CD8-positive, alpha-beta memory T cell (primary cell): ENCODE measurements around the gene GNB5. TPM values are rescaled to one million over a fixed set of nuclear protein-coding genes. Genes with fewer than 3 reads are reported as not detected.

Experiments
- CTCF ChIA-PET: fragments of 350-600 bp; sonication (Branson Sonifier 250); formaldehyde crosslinking; loops from one replicate; lab custom pipeline; 2021; ENCODE audit warnings: antibody characterized with exemption; lab: Charles Lee
- POLR2A ChIA-PET: fragments of 350-600 bp; sonication (Branson Sonifier 250); formaldehyde crosslinking; loops from one replicate; lab custom pipeline; 2021; ENCODE audit warnings: antibody characterized with exemption; lab: Charles Lee
- DNase-seq, 5 donors: peaks; one replicate each; pipeline versions ENCODE4 v3.0.0 to v3.0.0-alpha.2; 2020 to 2022; ENCODE audit warnings: mixed read lengths in 1 of 5
- H3K27ac ChIP-seq: one replicate; pipeline ENCODE4 v1.7.0; 2013; ENCODE audit warnings: low read depth, mild to moderate bottlenecking, low read length, moderate library complexity
- H3K27me3 ChIP-seq: 2 replicates; pipeline ENCODE4 v1.7.0; 2013; ENCODE audit warnings: low read length, mild to moderate bottlenecking; ENCODE audit not compliant: insufficient read depth, poor library complexity, severe bottlenecking
- H3K36me3 ChIP-seq: 2 replicates; pipeline ENCODE4 v1.7.0; 2013; ENCODE audit warnings: mild to moderate bottlenecking, low read length, moderate library complexity; ENCODE audit not compliant: insufficient read depth
- H3K4me1 ChIP-seq: 2 replicates; pipeline ENCODE4 v1.7.0; 2013; ENCODE audit warnings: mild to moderate bottlenecking, low read length, moderate library complexity; ENCODE audit not compliant: insufficient read depth
- H3K4me3 ChIP-seq: 2 replicates; pipeline ENCODE4 v1.7.0; 2013; ENCODE audit warnings: mild to moderate bottlenecking, low read length
- H3K9me3 ChIP-seq: 2 replicates; pipeline ENCODE4 v1.7.0; 2013; ENCODE audit warnings: mild to moderate bottlenecking, low read length
- H3K27ac Mint-ChIP-seq, 8 donors: one replicate each; pipeline ENCODE4 v1.8.0; 2020 to 2021; ENCODE audit warnings: mixed read lengths in 8 of 8, mild to moderate bottlenecking in 6 of 8, inconsistent platforms in 3 of 8, moderate library complexity in 3 of 8
- H3K27me3 Mint-ChIP-seq, 2 donors: one replicate each; pipeline ENCODE4 v1.8.0; 2020 to 2021; ENCODE audit warnings: mixed read lengths in 2 of 2, mild to moderate bottlenecking in 1 of 2, moderate library complexity in 1 of 2
- H3K36me3 Mint-ChIP-seq, 3 donors: one replicate each; pipeline ENCODE4 v1.8.0; 2020 to 2021; ENCODE audit warnings: mixed read lengths in 3 of 3, inconsistent platforms in 1 of 3, mild to moderate bottlenecking in 1 of 3
- H3K4me1 Mint-ChIP-seq, 3 donors: one replicate each; pipeline ENCODE4 v1.8.0; 2020 to 2021; ENCODE audit warnings: mixed read lengths in 3 of 3, inconsistent platforms in 1 of 3, mild to moderate bottlenecking in 1 of 3
- H3K4me3 Mint-ChIP-seq, 7 donors: one replicate each; pipeline ENCODE4 v1.8.0; 2020 to 2021; ENCODE audit warnings: mixed read lengths in 7 of 7, mild to moderate bottlenecking in 6 of 7, moderate library complexity in 4 of 7, inconsistent platforms in 2 of 7
- H3K9me3 Mint-ChIP-seq, 5 donors: one replicate each; pipeline ENCODE4 v1.8.0; 2020 to 2022; ENCODE audit warnings: mixed read lengths in 5 of 5, mild to moderate bottlenecking in 3 of 5, moderate library complexity in 2 of 5, inconsistent platforms in 1 of 5
- polyA plus RNA-seq: library from polyadenylated mRNA; unstranded; fragments of 300-500 nt; fragmentation: Illumina TruSeq; gene quantifications from one replicate; pipeline ENCODE4 v1.2.3, GENCODE V29; 2021
- total RNA-seq, 2 experiments: library from RNA; stranded (reverse); gene quantifications; one replicate each; pipeline ENCODE4 v1.2.3, GENCODE V29; 2021

GNB5 gene
- total and polyA plus RNA-seq, 3 experiments from 2014 or later: 19.2 to 46.0 (median 21.7) TPM

DNA sequence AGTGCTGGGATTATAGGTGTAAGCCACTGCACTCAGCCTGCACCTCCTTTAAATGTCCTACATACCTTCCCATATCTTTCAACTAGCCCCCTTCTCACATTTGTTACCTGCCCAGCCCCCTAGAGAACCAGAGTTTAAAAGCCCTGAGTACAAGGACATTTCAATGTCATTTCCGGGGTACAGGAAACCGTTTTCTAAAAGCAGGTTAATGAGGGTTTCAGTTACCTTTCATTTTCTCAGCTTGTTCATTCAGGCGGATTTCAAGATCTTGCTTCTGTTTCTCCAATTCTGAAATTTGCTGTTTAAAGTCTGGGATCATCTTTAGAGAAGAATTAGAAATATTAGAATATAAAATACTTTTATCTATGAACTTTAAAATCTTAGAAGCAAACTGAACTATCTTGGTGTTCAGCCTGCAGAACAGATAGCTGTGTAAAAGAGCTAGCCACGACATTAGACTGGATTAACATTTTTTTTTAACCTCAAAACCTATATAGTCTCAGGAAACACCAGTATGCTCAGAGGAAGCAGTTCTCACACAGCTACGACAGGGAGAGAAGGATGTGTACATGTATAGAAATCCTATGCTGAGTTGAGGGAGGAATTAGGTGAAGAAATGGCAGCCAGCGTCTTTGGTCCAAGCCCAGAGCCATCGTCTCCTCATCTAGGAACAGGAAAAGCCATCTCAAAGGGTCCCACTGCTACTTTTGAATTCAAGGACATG is 29.9 kb upstream of the GNB5 start:
- Mint-ChIP-seq H3K4me1 (peaks cover 21 to 39% (median 34%) of the 10 kb centered on the region in 3 donors), H3K4me3 (peak overlapping the region; percentile 83 to 94 (median 88)), H3K36me3 (peaks cover 0 to 6% (median 0%) of the 10 kb centered on the region in 3 donors), H3K27ac (peak overlapping the region; percentile 75 to 98 (median 93)), H3K27me3 (no peaks in the 10 kb centered on the region), H3K9me3 (no peaks in the 10 kb centered on the region)
- Histone ChIP-seq H3K27ac (peak overlapping the region; percentile 15), H3K4me3 (peak overlapping the region; percentile 49), H3K4me1 (peaks cover 24% of the 10 kb centered on the region), H3K27me3 (no peaks in the 10 kb centered on the region), H3K36me3 (no peaks in the 10 kb centered on the region), H3K9me3 (no peaks in the 10 kb centered on the region)
- POLR2A ChIA-PET: interaction anchor here (2.5 kb wide), 1 partner anchor 41 kb away, joined by 24 read pairs; no protein-coding TSS in a partner anchor
- CTCF ChIA-PET: interaction anchor here (1.0 to 2.3 kb wide), 5 partner anchors 12 to 58 kb away, joined by 3 to 13 read pairs (median 4); no protein-coding TSS in a partner anchor
- peak in 1 of 5 donors; percentile 15 for DNase-seq

DNA sequence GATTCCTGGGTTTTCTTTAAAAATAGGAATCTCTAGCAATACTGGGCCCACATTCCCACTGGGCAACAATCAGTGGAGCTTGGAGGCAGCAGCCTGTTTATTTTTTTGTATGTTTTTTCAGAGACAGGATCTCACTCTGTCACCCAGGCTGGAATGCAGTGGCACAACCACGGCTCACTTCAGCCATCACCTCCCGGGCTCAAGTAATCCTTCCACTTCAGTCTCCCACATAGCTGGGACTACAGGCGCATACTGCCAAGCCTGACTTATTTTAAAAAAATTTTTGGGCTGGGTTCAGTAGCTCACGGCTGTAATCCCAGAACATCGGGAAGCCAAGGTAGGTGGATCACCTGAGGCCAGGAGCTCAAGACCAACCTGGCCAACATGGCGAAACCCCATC is 29.1 kb upstream of the GNB5 start:
- POLR2A ChIA-PET: interaction anchor here (2.5 kb wide), 1 partner anchor 41 kb away, joined by 24 read pairs; no protein-coding TSS in a partner anchor
- H3K36me3 Mint-ChIP-seq: peaks cover 0 to 6% (median 0%) of the 10 kb centered on the region in 3 donors
- H3K36me3 ChIP-seq: no peaks in the 10 kb centered on the region
- CTCF ChIA-PET: interaction anchor here (0.7 to 2.3 kb wide), 4 partner anchors 11 to 57 kb away, joined by 3 to 13 read pairs (median 4); no protein-coding TSS in a partner anchor
- H3K4me1 ChIP-seq: peaks cover 24% of the 10 kb centered on the region
- H3K9me3 Mint-ChIP-seq: no peaks in the 10 kb centered on the region
- no peak overlapping the region for H3K4me3 Mint-ChIP-seq
- peaks cover 21 to 39% (median 34%) of the 10 kb centered on the region in 3 donors for H3K4me1 Mint-ChIP-seq
- H3K27ac ChIP-seq: no peak overlapping the region
- H3K4me3 ChIP-seq: no peak overlapping the region
- DNase-seq: no peak
- peak overlapping the region in 1 of 8 donors; percentile 95 for H3K27ac Mint-ChIP-seq
- H3K27me3 Mint-ChIP-seq: no peaks in the 10 kb centered on the region
- no peaks in the 10 kb centered on the region for H3K27me3 ChIP-seq
- H3K9me3 ChIP-seq: no peaks in the 10 kb centered on the region

DNA sequence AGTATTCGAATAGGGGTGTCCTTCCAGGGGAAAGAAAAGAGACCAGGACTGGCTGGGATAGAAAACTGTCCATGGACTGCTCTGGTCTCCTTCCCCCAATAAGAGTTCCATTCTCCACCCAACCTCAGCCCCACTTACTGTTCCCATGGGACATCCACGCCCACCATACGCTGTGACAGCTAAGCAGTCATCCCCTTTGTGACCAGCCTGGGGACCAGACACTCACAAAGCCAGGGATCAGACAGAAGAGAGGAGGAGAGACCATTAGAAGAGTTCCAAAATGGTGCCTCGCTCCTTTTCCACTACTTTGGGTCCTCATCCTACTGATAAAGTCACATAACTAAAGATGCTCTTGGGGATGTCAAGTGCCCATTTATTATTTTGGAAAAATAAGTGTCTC is 27.6 kb upstream of the GNB5 start:
- H3K27ac Mint-ChIP-seq: peak overlapping the region in 3 of 8 donors; percentile 9 to 43 (median 32)
- no peaks in the 10 kb centered on the region for H3K27me3 ChIP-seq
- H3K4me3 Mint-ChIP-seq: peak overlapping the region in 1 of 7 donors; percentile 34
- ChIA-PET POLR2A (interaction anchor here (0.7 kb wide), 1 partner anchor 35 kb away, joined by 4 read pairs; no protein-coding TSS in a partner anchor), CTCF (no interaction called here)
- H3K9me3 Mint-ChIP-seq: no peaks in the 10 kb centered on the region
- peaks cover 24% of the 10 kb centered on the region for H3K4me1 ChIP-seq
- H3K9me3 ChIP-seq: no peaks in the 10 kb centered on the region
- no peak overlapping the region for H3K27ac ChIP-seq
- no peaks in the 10 kb centered on the region for H3K36me3 ChIP-seq
- no peaks in the 10 kb centered on the region for H3K27me3 Mint-ChIP-seq
- H3K36me3 Mint-ChIP-seq: peaks cover 0 to 6% (median 3%) of the 10 kb centered on the region in 3 donors
- peaks cover 21 to 36% (median 31%) of the 10 kb centered on the region in 3 donors for H3K4me1 Mint-ChIP-seq
- DNase-seq: no peak
- no peak overlapping the region for H3K4me3 ChIP-seq

DNA sequence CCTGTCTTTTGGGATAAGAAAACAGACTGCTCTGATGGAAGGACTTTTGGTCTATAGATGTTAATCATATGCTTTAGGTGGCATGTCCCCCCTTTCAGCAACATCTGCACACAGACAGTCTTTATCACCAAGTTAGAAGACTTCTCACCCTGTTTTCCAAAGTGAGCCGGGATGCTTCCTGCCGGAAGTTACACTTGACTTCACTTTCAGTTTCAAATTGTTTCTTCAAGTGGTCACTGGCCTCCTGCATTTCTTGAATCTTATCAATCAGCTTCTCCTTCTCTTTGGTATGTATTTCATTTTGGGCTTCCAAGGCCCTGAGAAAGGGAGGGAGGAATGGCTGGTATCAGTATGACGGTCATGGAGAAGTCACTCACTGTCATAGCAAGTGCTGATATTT is 27.2 kb upstream of the GNB5 start:
- no peak for DNase-seq
- H3K4me1 ChIP-seq: peaks cover 24% of the 10 kb centered on the region
- H3K27me3 Mint-ChIP-seq: no peaks in the 10 kb centered on the region
- ChIA-PET CTCF (interaction anchor here (2.3 kb wide), 1 partner anchor 9 kb away, joined by 12 read pairs; no protein-coding TSS in a partner anchor), POLR2A (interaction anchor here (0.7 kb wide), 1 partner anchor 34 kb away, joined by 4 read pairs; no protein-coding TSS in a partner anchor)
- H3K9me3 ChIP-seq: no peaks in the 10 kb centered on the region
- peak overlapping the region in 1 of 7 donors; percentile 38 for H3K4me3 Mint-ChIP-seq
- H3K4me1 Mint-ChIP-seq: peaks cover 21 to 34% (median 28%) of the 10 kb centered on the region in 3 donors
- H3K27me3 ChIP-seq: no peaks in the 10 kb centered on the region
- no peaks in the 10 kb centered on the region for H3K36me3 ChIP-seq
- peak overlapping the region in 4 of 8 donors; percentile 9 to 83 (median 22) for H3K27ac Mint-ChIP-seq
- H3K27ac ChIP-seq: no peak overlapping the region
- H3K4me3 ChIP-seq: no peak overlapping the region
- no peaks in the 10 kb centered on the region for H3K9me3 Mint-ChIP-seq
- H3K36me3 Mint-ChIP-seq: peaks cover 0 to 6% (median 6%) of the 10 kb centered on the region in 3 donors

DNA sequence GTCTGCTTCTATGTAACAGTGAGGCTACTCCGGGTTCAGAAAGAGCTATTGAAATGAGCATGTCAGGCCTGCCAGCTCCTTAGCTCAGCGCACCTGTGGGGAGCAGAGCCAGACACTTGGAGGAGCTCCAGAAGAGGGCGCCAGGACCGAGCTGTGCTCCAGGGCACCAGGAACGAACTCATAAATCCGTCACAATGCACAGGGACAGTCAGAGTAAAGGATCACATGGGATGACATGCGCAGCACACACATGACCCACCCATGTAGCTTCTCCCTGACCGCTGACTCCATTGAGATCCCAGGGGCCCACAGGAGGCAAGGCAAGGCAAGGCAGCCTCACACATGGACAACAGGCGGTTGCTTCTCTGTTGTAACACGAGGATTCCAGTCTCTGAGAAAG is 26.0 kb upstream of the GNB5 start:
- no peak for DNase-seq
- no peaks in the 10 kb centered on the region for H3K9me3 ChIP-seq
- H3K36me3 ChIP-seq: no peaks in the 10 kb centered on the region
- H3K27me3 ChIP-seq: no peaks in the 10 kb centered on the region
- ChIA-PET CTCF (interaction anchor here (0.9 to 2.3 kb wide), 5 partner anchors 9 to 38 kb away, joined by 3 to 12 read pairs (median 5); no protein-coding TSS in a partner anchor), POLR2A (no interaction called here)
- no peaks in the 10 kb centered on the region for H3K9me3 Mint-ChIP-seq
- peak overlapping the region in 1 of 8 donors; percentile 86 for H3K27ac Mint-ChIP-seq
- H3K27ac ChIP-seq: no peak overlapping the region
- H3K27me3 Mint-ChIP-seq: no peaks in the 10 kb centered on the region
- no peak overlapping the region for H3K4me3 ChIP-seq
- H3K4me1 Mint-ChIP-seq: peaks cover 15 to 24% (median 16%) of the 10 kb centered on the region in 3 donors
- H3K4me1 ChIP-seq: peaks cover 20% of the 10 kb centered on the region
- no peak overlapping the region for H3K4me3 Mint-ChIP-seq
- peaks cover 0 to 6% (median 6%) of the 10 kb centered on the region in 3 donors for H3K36me3 Mint-ChIP-seq

DNA sequence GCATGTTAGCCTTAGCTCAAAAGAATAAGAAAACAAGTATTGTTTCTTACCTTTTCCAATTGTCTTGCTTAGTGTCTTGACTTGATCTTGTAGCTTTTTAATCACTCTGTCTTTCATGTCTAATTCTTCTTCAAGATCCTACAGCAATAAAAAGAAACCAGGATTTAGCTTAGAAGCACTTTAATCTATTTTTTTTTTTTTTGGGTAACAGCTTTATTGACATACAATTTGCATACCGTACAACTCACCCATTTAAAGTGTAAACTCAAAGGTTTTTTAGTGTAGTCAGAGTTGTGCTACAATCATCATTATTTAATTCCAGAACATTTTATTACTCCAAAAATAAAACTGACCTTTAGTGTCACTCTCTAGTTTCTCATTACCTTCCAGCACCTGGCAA is 23.4 kb upstream of the GNB5 start:
- H3K36me3 ChIP-seq: no peaks in the 10 kb centered on the region
- Mint-ChIP-seq H3K4me3 (no peak overlapping the region), H3K9me3 (no peaks in the 10 kb centered on the region), H3K36me3 (peaks cover 0 to 6% (median 0%) of the 10 kb centered on the region in 3 donors), H3K4me1 (peaks cover 0 to 8% (median 1%) of the 10 kb centered on the region in 3 donors), H3K27ac (peak overlapping the region in 1 of 8 donors; percentile 4), H3K27me3 (no peaks in the 10 kb centered on the region)
- no peaks in the 10 kb centered on the region for H3K27me3 ChIP-seq
- no peaks in the 10 kb centered on the region for H3K9me3 ChIP-seq
- no peak for DNase-seq
- H3K4me1 ChIP-seq: no peaks in the 10 kb centered on the region
- H3K4me3 ChIP-seq: no peak overlapping the region
- ChIA-PET POLR2A (interaction anchor here (0.7 kb wide), 1 partner anchor 11 kb away, joined by 4 read pairs; no protein-coding TSS in a partner anchor), CTCF (interaction anchor here (1.1 to 1.6 kb wide), 3 partner anchors 12 to 136 kb away, joined by 3 to 13 read pairs (median 3); no protein-coding TSS in a partner anchor)
- H3K27ac ChIP-seq: no peak overlapping the region

DNA sequence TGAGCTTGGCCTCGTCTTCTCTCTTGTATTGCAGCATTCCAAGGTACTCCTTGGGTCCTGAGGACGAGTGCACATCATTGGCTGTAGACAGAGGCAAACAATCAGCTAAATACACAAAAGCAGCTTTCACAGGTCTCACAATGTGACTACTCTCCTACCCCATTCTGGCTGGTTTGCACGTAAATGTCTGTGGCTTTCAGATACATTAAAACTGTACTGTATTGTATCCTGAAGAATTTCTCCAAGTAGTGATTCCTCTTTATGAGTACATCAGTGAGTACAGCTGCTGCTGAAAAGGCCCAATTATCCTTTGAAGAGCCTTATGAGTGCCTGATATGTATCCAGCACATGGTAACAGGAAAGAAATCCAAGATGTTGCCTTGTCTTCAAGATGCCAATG is 22.0 kb upstream of the GNB5 start:
- Histone ChIP-seq H3K27me3 (no peaks in the 10 kb centered on the region), H3K9me3 (no peaks in the 10 kb centered on the region), H3K4me1 (no peaks in the 10 kb centered on the region), H3K36me3 (no peaks in the 10 kb centered on the region), H3K27ac (no peak overlapping the region), H3K4me3 (no peak overlapping the region)
- POLR2A ChIA-PET: no interaction called here
- no peak for DNase-seq
- H3K27me3 Mint-ChIP-seq: no peaks in the 10 kb centered on the region
- H3K4me1 Mint-ChIP-seq: peaks cover 0 to 1% (median 1%) of the 10 kb centered on the region in 3 donors
- H3K27ac Mint-ChIP-seq: no peak overlapping the region
- CTCF ChIA-PET: interaction anchor here (1.1 to 1.4 kb wide), 4 partner anchors 15 to 34 kb away, joined by 3 read pairs; no protein-coding TSS in a partner anchor
- H3K4me3 Mint-ChIP-seq: no peak overlapping the region
- H3K9me3 Mint-ChIP-seq: peaks cover 0 to 1% (median 0%) of the 10 kb centered on the region in 5 donors
- H3K36me3 Mint-ChIP-seq: peaks cover 0 to 7% (median 0%) of the 10 kb centered on the region in 3 donors
